GM15510 (cell line): ENCODE results near the gene CACNG7.

ENCODE experiments used
- POLR2A ChIP-seq: IDR thresholded peaks from 3 replicates; pipeline ENCODE4 v1.6.1; 2011; ENCODE audit warnings: borderline replicate concordance; ENCODE audit not compliant: insufficient read length; ENCODE audit errors: extremely low read depth

The CACNG7 gene, protein sequence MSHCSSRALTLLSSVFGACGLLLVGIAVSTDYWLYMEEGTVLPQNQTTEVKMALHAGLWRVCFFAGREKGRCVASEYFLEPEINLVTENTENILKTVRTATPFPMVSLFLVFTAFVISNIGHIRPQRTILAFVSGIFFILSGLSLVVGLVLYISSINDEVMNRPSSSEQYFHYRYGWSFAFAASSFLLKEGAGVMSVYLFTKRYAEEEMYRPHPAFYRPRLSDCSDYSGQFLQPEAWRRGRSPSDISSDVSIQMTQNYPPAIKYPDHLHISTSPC

DNA sequence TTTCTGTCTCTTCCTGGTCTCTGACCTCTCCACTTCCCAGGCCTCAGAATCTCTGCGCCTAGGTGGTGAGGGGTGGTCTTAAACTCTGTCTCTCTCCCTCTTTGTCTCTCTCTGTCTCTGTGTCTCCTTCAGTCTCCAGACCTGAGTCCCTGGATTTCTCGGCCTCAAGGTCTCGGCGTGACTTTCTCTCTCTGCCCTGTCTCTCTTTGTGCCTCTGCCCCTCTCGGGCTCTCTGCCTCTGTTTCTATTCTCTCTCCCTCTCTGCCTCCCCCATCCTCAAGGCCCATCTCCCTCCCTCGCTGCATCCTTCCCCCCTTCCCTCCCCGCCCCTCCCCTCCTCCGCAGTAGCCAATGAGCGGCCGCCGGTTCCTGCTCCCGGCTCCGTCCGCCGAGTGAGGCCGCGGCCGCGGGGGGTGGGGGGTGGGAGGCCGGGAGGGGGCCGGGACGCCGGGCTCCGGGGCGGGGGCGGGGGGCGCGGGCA lies at the start of gene CACNG7:
Gene CACNG7 (plus strand): TSS at position 344 of the 481 bp plus-strand sequence. CDS start 3,554 bp downstream, outside the sequence.
- no peak for TF ChIP-seq POLR2A

DNA sequence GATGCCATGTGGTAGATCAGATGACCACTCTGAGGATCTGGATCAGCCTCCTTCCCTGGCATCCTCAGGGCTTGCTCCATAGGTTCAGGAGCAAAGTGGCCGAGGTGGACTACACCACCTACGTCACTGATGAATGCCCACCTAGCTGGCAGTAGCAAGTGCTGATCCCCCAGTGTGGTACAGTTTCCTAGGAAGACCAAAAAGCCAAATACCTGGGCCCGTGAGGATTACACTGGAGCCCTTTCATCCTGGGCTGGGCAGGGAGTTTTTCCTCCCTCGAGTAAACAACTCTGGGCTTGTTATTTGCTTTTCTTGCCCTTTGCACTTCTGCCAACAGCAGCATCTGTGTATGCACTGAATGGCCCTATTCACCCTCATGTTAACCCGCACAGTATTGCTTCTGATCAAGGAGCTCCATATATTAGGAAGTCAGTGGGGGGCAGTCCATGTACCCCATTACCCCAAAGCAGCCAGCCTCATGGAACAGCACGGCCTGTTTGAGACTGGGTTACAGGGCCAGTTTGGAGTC lies 44.7 kb upstream of the CACNG7 start:
- TF ChIP-seq POLR2A = no peak

- no peak for TF ChIP-seq POLR2A
These were observed 43.6 kb upstream of the CACNG7 start for GRCh38 chr19:53865523-53865917.

DNA sequence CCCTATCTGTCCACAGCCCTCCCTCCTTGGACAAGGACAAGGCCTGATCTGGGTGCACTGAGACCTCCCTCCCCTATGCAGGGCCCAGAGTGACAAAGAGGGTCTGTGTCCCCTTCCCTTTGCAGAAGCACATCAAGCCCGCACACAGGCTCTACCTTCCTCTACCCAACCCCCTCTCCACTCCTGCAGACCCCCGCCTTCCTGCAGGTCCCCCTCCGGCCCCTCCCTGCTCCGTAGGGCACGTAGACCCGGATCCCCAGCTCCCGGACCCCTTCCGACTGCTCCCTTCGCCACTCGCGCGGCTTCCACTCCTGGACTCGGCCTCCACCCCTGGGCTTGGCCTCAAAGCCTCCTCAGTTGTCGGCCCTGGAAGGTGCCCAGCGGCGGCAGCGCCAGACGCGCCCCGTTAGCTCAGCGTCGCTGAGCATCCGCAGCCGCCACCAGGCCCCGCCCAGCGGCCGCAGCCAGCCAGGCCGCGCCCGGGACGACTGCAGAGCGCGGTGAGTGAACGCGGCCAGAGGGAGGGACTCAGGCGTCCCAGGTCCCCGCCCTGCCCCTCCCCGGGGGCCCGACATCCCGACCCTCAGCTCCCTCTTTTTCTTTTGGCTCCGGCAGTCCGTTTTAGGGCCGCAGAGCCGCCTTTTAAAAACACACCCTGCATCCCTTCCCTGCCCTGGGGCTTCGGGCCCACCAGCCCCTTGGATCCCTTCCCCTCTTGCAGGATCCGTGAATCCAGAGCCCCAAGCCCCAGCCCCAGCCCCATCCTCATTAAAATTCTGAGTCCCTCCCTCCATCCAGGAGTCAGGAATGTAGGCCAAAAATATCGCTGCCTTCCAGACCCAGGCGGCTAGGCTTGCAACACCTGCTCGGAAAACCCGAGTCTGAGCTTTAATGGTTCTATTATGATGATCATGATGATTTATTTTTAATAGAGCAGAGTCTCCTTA lies 42.9 kb upstream of the CACNG7 start:
- TF ChIP-seq POLR2A = peak; percentile 42

- no peak for TF ChIP-seq POLR2A
These were observed 42.2 kb upstream of the CACNG7 start for GRCh38 chr19:53866865-53867224.

DNA sequence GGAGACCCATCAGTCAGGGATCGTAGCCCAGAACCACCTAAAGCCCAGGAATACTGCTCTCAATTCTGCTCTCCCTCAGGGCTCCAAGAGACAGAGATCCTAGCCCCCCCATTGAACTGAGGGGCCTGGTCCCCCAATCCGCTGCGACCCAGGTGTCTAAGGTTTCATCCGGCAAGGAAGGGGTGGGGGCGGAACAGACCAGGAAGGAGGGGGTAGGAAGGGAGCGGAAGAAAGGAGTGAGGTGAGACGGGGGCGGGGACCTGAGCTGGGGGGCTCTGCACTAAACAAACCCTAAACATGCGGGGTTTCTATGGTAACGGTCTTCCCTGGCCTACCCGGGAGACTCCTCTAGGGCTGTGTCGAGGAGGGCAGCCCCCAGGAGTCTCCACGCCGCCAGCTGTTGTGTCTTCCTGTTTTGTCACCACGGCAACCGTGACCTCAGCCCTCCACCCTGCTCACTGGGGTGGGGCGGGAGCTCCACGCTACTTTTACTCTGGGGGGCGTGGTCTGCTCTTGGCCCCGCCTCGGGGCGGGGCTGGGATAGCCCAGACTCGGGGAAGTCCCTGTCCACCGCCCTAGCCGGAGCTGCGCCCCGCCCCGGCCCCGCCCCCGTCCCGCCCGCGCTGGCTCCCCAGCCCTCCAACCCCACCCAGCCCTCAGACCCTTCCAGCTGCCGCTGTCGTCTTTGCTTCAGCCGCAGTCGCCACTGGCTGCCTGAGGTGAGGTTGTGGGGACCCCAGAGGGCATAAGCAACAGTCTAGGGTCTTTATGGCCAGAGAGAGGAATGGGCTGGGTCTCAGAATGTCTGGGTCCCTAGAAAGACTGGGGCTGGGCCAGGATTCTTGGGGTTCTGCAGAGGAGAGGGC lies 41.6 kb upstream of the CACNG7 start, which contains the start of gene MYADM:
Gene MYADM (plus strand): TSS at position 659 of the 866 bp plus-strand sequence. CDS start 5,647 bp downstream, outside the sequence.
- TF ChIP-seq POLR2A = peak; percentile 45

DNA sequence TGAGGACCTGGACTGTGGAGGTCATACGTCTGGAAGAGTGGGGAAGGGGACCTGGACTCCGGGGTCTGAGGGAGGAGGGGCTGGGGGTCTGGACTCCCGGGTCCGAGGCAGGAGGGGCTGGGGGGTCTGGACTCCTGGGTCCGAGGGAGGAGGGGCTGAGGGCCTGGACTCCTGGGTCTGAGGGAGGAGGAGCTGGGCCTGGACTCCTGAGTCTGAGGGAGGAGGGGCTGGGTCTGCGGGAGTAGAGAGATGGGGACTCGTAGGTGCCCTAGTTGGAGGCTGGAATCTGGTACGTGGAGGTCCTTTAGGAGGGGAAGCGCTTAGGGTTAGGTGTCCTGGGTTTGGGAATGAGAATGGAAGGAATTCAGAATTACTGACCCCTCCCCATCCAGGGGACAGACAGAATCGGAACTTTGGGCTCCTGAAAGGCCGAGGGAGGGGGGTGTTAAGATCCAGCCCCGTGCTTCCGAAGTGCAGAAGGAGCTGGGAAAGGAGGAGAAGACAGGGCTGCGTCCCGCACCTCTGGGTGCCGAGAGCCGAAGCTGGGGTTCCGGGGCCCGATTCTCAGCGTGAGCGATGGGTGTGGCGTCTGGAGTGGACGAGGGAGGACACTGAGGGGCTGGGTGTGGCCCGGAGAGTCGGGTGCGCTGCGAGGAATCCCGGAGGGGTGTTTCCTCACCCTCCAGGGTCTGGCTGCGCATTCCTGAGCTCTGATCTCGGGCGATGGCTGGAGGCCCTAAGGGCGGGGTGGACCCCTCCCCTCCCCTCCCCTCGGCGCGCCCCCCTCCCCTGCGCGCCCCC lies 40.8 kb upstream of the CACNG7 start:
- no peak for TF ChIP-seq POLR2A

DNA sequence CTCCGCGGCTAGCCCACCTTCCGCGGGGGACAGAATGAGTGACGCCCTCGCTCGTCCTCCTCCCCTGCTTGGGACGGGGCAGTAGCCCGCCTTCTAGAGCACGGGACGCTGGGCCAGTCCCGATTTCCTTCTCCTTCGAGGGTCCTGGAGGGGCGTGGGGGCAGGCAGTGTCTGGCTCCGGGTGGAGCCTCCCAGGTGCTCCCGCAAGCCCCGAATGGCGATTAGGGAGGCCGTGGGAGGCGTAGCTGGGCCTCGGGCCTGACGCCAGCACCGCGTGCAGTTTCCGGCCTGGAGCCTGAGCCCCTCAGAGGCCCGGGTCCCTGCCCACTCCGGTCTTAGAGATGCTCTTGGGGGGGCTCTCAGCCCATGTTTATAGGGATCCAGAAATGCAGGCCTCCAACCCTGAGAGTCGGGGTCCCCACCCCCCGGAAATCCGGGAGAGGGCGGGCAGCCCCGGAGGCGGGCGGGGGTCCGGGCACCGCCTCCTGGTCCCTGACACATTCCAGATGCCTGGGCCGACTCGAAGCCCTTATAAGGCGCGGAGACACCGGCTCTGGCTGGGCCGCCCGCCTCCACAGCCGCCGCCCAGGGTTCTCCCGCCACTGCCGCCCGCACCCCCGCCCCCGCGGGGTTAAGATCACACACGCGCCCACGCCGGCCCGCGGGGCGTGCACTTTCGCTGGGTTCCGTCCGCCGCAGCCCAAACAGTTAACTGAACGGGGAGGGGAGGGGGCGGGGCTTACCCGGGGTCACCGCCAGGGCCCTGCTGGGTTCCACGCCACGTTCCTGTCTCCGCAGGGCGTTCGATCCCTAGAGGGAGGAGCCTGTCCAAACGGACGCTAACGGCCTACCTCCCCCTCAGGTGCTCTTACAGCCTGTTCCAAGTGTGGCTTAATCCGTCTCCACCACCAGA lies 39.9 kb upstream of the CACNG7 start:
- peak; percentile 39 for TF ChIP-seq POLR2A

DNA sequence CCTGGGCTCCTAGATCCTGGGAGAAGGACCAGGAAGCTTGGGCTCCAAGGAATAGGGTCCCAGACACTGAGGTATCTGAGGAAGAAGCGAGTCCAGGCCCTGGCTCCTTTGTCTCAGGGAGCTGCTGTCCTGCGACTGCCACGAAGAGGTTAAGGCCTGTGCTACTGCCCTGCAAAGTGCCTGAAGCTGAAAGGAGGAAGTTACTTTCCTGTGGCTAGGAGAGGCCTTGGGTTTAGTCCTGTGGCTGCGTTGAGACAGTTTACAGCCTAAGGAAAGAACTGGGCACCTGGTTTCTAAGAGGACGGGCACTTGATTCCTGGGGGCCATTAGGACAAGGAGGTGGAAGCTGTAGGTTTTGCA lies 38.6 kb upstream of the CACNG7 start:
- TF ChIP-seq POLR2A = no peak

- no peak for TF ChIP-seq POLR2A
These were observed 37.6 kb upstream of the CACNG7 start for GRCh38 chr19:53871454-53871853.

GRCh38 chr19:53872762-53873161 lies 36.3 kb upstream of the CACNG7 start:
- no peak for TF ChIP-seq POLR2A

- TF ChIP-seq POLR2A = no peak
These were observed 35.1 kb upstream of the CACNG7 start for GRCh38 chr19:53873773-53874605.
